HG03378 (cell line): ENCODE results near the gene SUN5.

Experiments
- ATAC-seq: cut with Tn5 transposase; IDR thresholded peaks from one replicate; pipeline ENCODE4 v1.9.1; 2021; ENCODE audit warnings: mild to moderate bottlenecking, moderate library complexity; ENCODE audit not compliant: unreplicated experiment

SUN5 gene

GRCh38 chr20:33014336-33015113 is 10.3 kb upstream of the SUN5 start:
- no peak for ATAC-seq

GRCh38 chr20:33013701-33014326 is 9.6 kb upstream of the SUN5 start:
- ATAC-seq = no peak

GRCh38 chr20:33012327-33013189 is 8.3 kb upstream of the SUN5 start:
- no peak for ATAC-seq

GRCh38 chr20:33010674-33011449 is 6.6 kb upstream of the SUN5 start:
- ATAC-seq = no peak

GRCh38 chr20:33010133-33010504 is 5.9 kb upstream of the SUN5 start:
- ATAC-seq = no peak

- ATAC-seq = no peak
These were observed 5.2 kb upstream of the SUN5 start for GRCh38 chr20:33009214-33010132.

GRCh38 chr20:33008336-33009213 is 4.3 kb upstream of the SUN5 start:
- ATAC-seq = no peak

- no peak for ATAC-seq
These were observed 3.4 kb upstream of the SUN5 start, which contains the start of gene BPIFB2 for GRCh38 chr20:33007376-33008335. Gene BPIFB2 (plus strand): TSS chr20:33007704. CDS start chr20:33008575, 871 bp downstream.

GRCh38 chr20:33006776-33007375 is 2.6 kb upstream of the SUN5 start:
- no peak for ATAC-seq

GRCh38 chr20:33005908-33006775 is 1.9 kb upstream of the SUN5 start:
- ATAC-seq = no peak

- ATAC-seq = no peak
These were observed 916 bp upstream of the SUN5 start for GRCh38 chr20:33005132-33005566.

GRCh38 chr20:33002087-33002808 is 2.0 kb downstream of the SUN5 start:
- ATAC-seq = no peak

- ATAC-seq = no peak
These were observed 3.3 kb downstream of the SUN5 start for GRCh38 chr20:33000802-33001466.

GRCh38 chr20:32999603-33000250 is 4.5 kb downstream of the SUN5 start:
- ATAC-seq = no peak
